ENCODE measurements around the gene SMIM24.

GRCh38 chr19:3477951-3478350, 2.4 kb downstream of the SMIM24 start:
- no peak for TF ChIP-seq CTCF (IDR thresholded peaks at IDR 0.05; ENCODE audit: low read depth, low read length, poor library complexity, severe bottlenecking)
- no peak for TF ChIP-seq EZH2phosphoT487 (IDR thresholded peaks at IDR 0.05; ENCODE audit: borderline replicate concordance, low read length)

Data from DOHH2 (cell line).